ENCODE data around the gene ATE1. TPM values are rescaled to one million over a fixed set of nuclear protein-coding genes. Genes with fewer than 3 reads are reported as not detected.

ATE1 gene
- total RNA-seq, 1 donor from 2014 or later, result 33.0 TPM

GRCh38 chr10:121797490-121797889, 130.3 kb downstream of the ATE1 start:
- Mint-ChIP-seq H3K36me3 (peaks cover 2% of the 10 kb centered on the region), H3K9me3 (peaks cover 6% of the 10 kb centered on the region), H3K4me1 (peaks cover 32% of the 10 kb centered on the region), H3K27me3 (ENCODE audit: low read depth) (no peaks in the 10 kb centered on the region), H3K27ac (no peak overlapping the region), H3K4me3 (no peak overlapping the region)
- no peak for TF ChIP-seq CTCF (IDR thresholded peaks at IDR 0.05; ENCODE audit: unreplicated experiment)
- DNase-seq (ENCODE audit: low spot score in 2 of 2, unreplicated experiment in 2 of 2), result no peak

GRCh38 chr10:121796342-121796741, 131.5 kb downstream of the ATE1 start:
- Mint-ChIP-seq H3K9me3 (peaks cover 6% of the 10 kb centered on the region), H3K27ac (no peak overlapping the region), H3K27me3 (ENCODE audit: low read depth) (no peaks in the 10 kb centered on the region), H3K4me3 (no peak overlapping the region), H3K36me3 (peaks cover 1% of the 10 kb centered on the region), H3K4me1 (peaks cover 40% of the 10 kb centered on the region)
- TF ChIP-seq CTCF (IDR thresholded peaks at IDR 0.05; ENCODE audit: unreplicated experiment), result no peak
- no peak for DNase-seq (ENCODE audit: low spot score in 2 of 2, unreplicated experiment in 2 of 2)

- peaks cover 6% of the 10 kb centered on the region for H3K9me3 Mint-ChIP-seq
- H3K4me1 Mint-ChIP-seq, result peaks cover 25% of the 10 kb centered on the region
- H3K27me3 Mint-ChIP-seq (ENCODE audit: low read depth), result no peaks in the 10 kb centered on the region
- H3K4me3 Mint-ChIP-seq, result no peak overlapping the region
- peak overlapping the region; percentile 1 for H3K27ac Mint-ChIP-seq
- peaks cover 9% of the 10 kb centered on the region for H3K36me3 Mint-ChIP-seq
- no peak for DNase-seq (ENCODE audit: low spot score in 2 of 2, unreplicated experiment in 2 of 2)
- TF ChIP-seq CTCF (IDR thresholded peaks at IDR 0.05; ENCODE audit: unreplicated experiment), result no peak
Measured at GRCh38 chr10:121792198-121792597, 135.6 kb downstream of the ATE1 start.

- peaks cover 6% of the 10 kb centered on the region for H3K9me3 Mint-ChIP-seq
- DNase-seq (ENCODE audit: low spot score in 2 of 2, unreplicated experiment in 2 of 2), result no peak
- peaks cover 26% of the 10 kb centered on the region for H3K4me1 Mint-ChIP-seq
- H3K4me3 Mint-ChIP-seq, result no peak overlapping the region
- TF ChIP-seq CTCF (IDR thresholded peaks at IDR 0.05; ENCODE audit: unreplicated experiment), result no peak
- no peaks in the 10 kb centered on the region for H3K27me3 Mint-ChIP-seq (ENCODE audit: low read depth)
- peak overlapping the region; percentile 1 for H3K27ac Mint-ChIP-seq
- peaks cover 9% of the 10 kb centered on the region for H3K36me3 Mint-ChIP-seq
Measured at GRCh38 chr10:121791761-121792160, 136.1 kb downstream of the ATE1 start.

- no peaks in the 10 kb centered on the region for H3K27me3 Mint-ChIP-seq (ENCODE audit: low read depth)
- no peak overlapping the region for H3K4me3 Mint-ChIP-seq
- peaks cover 7% of the 10 kb centered on the region for H3K36me3 Mint-ChIP-seq
- no peak for DNase-seq (ENCODE audit: low spot score in 2 of 2, unreplicated experiment in 2 of 2)
- no peak for TF ChIP-seq CTCF (IDR thresholded peaks at IDR 0.05; ENCODE audit: unreplicated experiment)
- no peak overlapping the region for H3K27ac Mint-ChIP-seq
- peaks cover 19% of the 10 kb centered on the region for H3K4me1 Mint-ChIP-seq
- H3K9me3 Mint-ChIP-seq, result no peaks in the 10 kb centered on the region
Measured at GRCh38 chr10:121788717-121789116, 139.1 kb downstream of the ATE1 start.

GRCh38 chr10:121788115-121788514, 139.7 kb downstream of the ATE1 start:
- Mint-ChIP-seq H3K4me1 (peaks cover 19% of the 10 kb centered on the region), H3K4me3 (no peak overlapping the region), H3K9me3 (no peaks in the 10 kb centered on the region), H3K36me3 (peaks cover 9% of the 10 kb centered on the region), H3K27me3 (ENCODE audit: low read depth) (no peaks in the 10 kb centered on the region), H3K27ac (no peak overlapping the region)
- no peak for DNase-seq (ENCODE audit: low spot score in 2 of 2, unreplicated experiment in 2 of 2)
- TF ChIP-seq CTCF (IDR thresholded peaks at IDR 0.05; ENCODE audit: unreplicated experiment), result no peak

All from mesothelial cell of epicardium (in vitro differentiated cells).